SU-DHL-6 (cell line): Measurements from ENCODE around the gene TALDO1.

ENCODE experiments used
- H2AFZ ChIP-seq: fragments of 200-600 bp; sonication (generic); 2 replicates; pipeline ENCODE4 v1.6.1; 2014; ENCODE audit warnings: low read depth, mild to moderate bottlenecking, moderate library complexity, mixed read lengths, antibody characterized with exemption, low read length; ENCODE audit not compliant: severe bottlenecking
- H3F3A ChIP-seq: fragments of 200-600 bp; shearing (Covaris generic); 2 replicates; pipeline ENCODE4 v1.6.0; 2016; ENCODE audit warnings: antibody characterized with exemption, mild to moderate bottlenecking; ENCODE audit not compliant: insufficient read depth
- H3K27ac ChIP-seq: fragments of 200-600 bp; sonication (generic); 2 replicates; pipeline ENCODE4 v1.5.1; 2016; ENCODE audit warnings: low read depth, mild to moderate bottlenecking, low read length, moderate library complexity, mixed read lengths
- H3K27me3 ChIP-seq: fragments of 200-600 bp; sonication (generic), shearing (Covaris generic); 2 replicates; pipeline ENCODE4 v1.6.0; 2014; ENCODE audit warnings: mild to moderate bottlenecking, low read length
- H3K36me3 ChIP-seq: fragments of 200-600 bp; sonication (generic); 2 replicates; pipeline ENCODE4 v1.6.1; 2014; ENCODE audit warnings: mild to moderate bottlenecking, low read length, mixed read lengths
- H3K4me2 ChIP-seq: fragments of 300-600, 200-600 bp; shearing (Covaris generic), sonication (generic); 2 replicates; pipeline ENCODE4 v1.6.0; 2014; ENCODE audit warnings: low read length, low read depth, mild to moderate bottlenecking; ENCODE audit not compliant: poor library complexity, severe bottlenecking
- H3K4me3 ChIP-seq: fragments of 200-600 bp; sonication (generic); 2 replicates; pipeline ENCODE4 v1.5.1; 2014; ENCODE audit warnings: antibody characterized with exemption, low read length, mild to moderate bottlenecking, mixed read lengths; ENCODE audit not compliant: insufficient read depth, poor library complexity, severe bottlenecking
- H3K79me2 ChIP-seq: fragments of 200-600 bp; sonication (generic); 2 replicates; pipeline ENCODE4 v1.6.1; 2014; ENCODE audit warnings: mild to moderate bottlenecking, low read length, moderate library complexity; ENCODE audit not compliant: insufficient read depth
- H3K9ac ChIP-seq: fragments of 200-600 bp; sonication (generic); 2 replicates; pipeline ENCODE4 v1.7.0; 2014; ENCODE audit warnings: mild to moderate bottlenecking, low read length
- H3K9me2 ChIP-seq: fragments of 200-600 bp; sonication (generic); replicated peaks from 2 replicates; pipeline ENCODE4 v1.6.1; 2014; ENCODE audit warnings: low read length; ENCODE audit not compliant: insufficient read depth
- H3K9me3 ChIP-seq: fragments of 200-600 bp; sonication (generic); 2 replicates; pipeline ENCODE4 v1.6.1; 2014; ENCODE audit warnings: low read length, mixed read lengths; ENCODE audit not compliant: insufficient read depth
- H4K20me1 ChIP-seq: fragments of 200-600 bp; sonication (generic); 2 replicates; pipeline ENCODE4 v1.6.1; 2014; ENCODE audit warnings: low read depth, mild to moderate bottlenecking, antibody characterized with exemption, low read length, moderate library complexity, mixed read lengths
- CTCF ChIP-seq: fragments of 200-600 bp; sonication (generic); IDR thresholded peaks from one replicate; pipeline ENCODE4 v1.5.1; 2017; ENCODE audit warnings: antibody characterized with exemption, mild to moderate bottlenecking, low read length, moderate library complexity; ENCODE audit not compliant: insufficient read depth, poor library complexity, severe bottlenecking
- EZH2phosphoT487 ChIP-seq: fragments of 200-600 bp; sonication (generic), shearing (Covaris generic); conservative IDR thresholded peaks from 2 replicates; pipeline ENCODE4 v1.6.1; 2018; ENCODE audit warnings: mild to moderate bottlenecking, antibody characterized with exemption, low read length, moderate library complexity, mixed read lengths

The TALDO1 gene

GRCh38 chr11:745428-745827 is 1.8 kb upstream of the TALDO1 start:
- Histone ChIP-seq H3F3A (0 out of 2 replicates have a peak, but pooled peaks cover 6% of the 10 kb centered on the region), H2AFZ (no peak overlapping the region), H3K9me2 (no peaks in the 10 kb centered on the region), H3K9ac (no peak overlapping the region), H3K36me3 (no peaks in the 10 kb centered on the region), H3K27ac (no peak overlapping the region), H3K79me2 (peaks cover 31% of the 10 kb centered on the region), H3K27me3 (no peaks in the 10 kb centered on the region), H4K20me1 (0 out of 2 replicates have a peak, but pooled peaks cover 5% of the 10 kb centered on the region), H3K4me2 (no peak overlapping the region), H3K9me3 (no peaks in the 10 kb centered on the region), H3K4me3 (no peak overlapping the region)
- no peak for TF ChIP-seq EZH2phosphoT487
- no peak for TF ChIP-seq CTCF

- Histone ChIP-seq H3K9me3 (no peaks in the 10 kb centered on the region), H3K9me2 (no peaks in the 10 kb centered on the region), H3K4me2 (peak overlapping the region; percentile 82), H3K27me3 (no peaks in the 10 kb centered on the region), H3K9ac (peak overlapping the region; percentile 86), H2AFZ (peak overlapping the region; percentile 64), H3K27ac (no peak overlapping the region), H3K79me2 (peaks cover 42% of the 10 kb centered on the region), H4K20me1 (0 out of 2 replicates have a peak, but pooled peaks cover 5% of the 10 kb centered on the region), H3F3A (0 out of 2 replicates have a peak, but pooled peaks cover 6% of the 10 kb centered on the region), H3K36me3 (no peaks in the 10 kb centered on the region), H3K4me3 (peak overlapping the region; percentile 69)
- TF ChIP-seq EZH2phosphoT487, result no peak
- TF ChIP-seq CTCF, result no peak
Observed at GRCh38 chr11:746289-747157, 741 bp upstream of the TALDO1 start.

DNA sequence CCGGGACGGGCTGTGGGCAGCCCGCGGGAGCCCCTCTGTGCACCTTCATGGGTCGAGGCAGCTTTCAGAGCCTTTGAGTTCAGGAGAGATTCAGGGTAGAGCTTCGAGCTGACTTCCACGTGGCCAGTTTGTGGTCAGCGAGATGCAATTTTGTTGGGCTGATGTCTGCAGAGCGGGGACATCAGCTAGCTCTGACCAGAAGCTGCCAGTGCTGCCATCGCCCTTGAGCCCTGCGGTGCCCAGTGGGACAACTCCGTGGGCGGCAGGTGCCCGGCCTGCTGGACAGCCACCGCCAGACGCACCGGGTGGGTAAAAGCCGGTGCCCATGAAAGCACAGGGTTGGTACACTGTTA is 719 bp downstream of the TALDO1 start:
- peak overlapping the region; percentile 64 for H2AFZ ChIP-seq
- H3K36me3 ChIP-seq, result no peaks in the 10 kb centered on the region

More for the DNA sequence above, 719 bp downstream of the TALDO1 start:
- H3K9me3 ChIP-seq, result no peaks in the 10 kb centered on the region
- H4K20me1 ChIP-seq, result 0 out of 2 replicates have a peak, but pooled peaks cover 5% of the 10 kb centered on the region
- H3K4me2 ChIP-seq, result peak overlapping the region; percentile 82
- H3K9me2 ChIP-seq, result no peaks in the 10 kb centered on the region
- peak overlapping the region; percentile 69 for H3K4me3 ChIP-seq
- peak overlapping the region; percentile 55 for H3K27ac ChIP-seq
- no peak for TF ChIP-seq CTCF
- 0 out of 2 replicates have a peak, but pooled peaks cover 6% of the 10 kb centered on the region for H3F3A ChIP-seq
- H3K9ac ChIP-seq, result peak overlapping the region; percentile 86
- peaks cover 56% of the 10 kb centered on the region for H3K79me2 ChIP-seq
- H3K27me3 ChIP-seq, result no peaks in the 10 kb centered on the region
